ENCODE data around the gene DNAH17. TPM values are rescaled to one million over a fixed set of nuclear protein-coding genes. Genes with fewer than 3 reads are reported as not detected.

DNAH17 gene
- total RNA-seq, 1 experiment from 2014 or later, result 0.18 TPM

- H3K36me3 ChIP-seq (ENCODE audit: control insufficient read depth, insufficient read depth, low read length), result no peaks in the 10 kb centered on the region
- no peak for DNase-seq (ENCODE audit: low read depth, low spot score)
- intact Hi-C loops (cut with micrococcal nuclease; ENCODE audit: unreplicated experiment) (no loop called here), in situ Hi-C loops (cut with HindIII; ENCODE audit: low pct_unique_long_range_greater_than_20kb, low sequenced_read_pairs) (no loop called here)
- H3K27ac ChIP-seq (ENCODE audit: low read length), result peak overlapping the region; percentile 13; the same call in 1 of the 2 replicates
- H3K4me3 ChIP-seq (ENCODE audit: low read depth in 2 of 2, low read length in 2 of 2), result no peak overlapping the region
- no peaks in the 10 kb centered on the region for H3K27me3 ChIP-seq (ENCODE audit: control insufficient read depth, insufficient read depth, low read length)
- ATAC-seq, result no peak
- BruUV-seq (replicated peaks), result no TSS peak
- CTCF ChIA-PET, result no interaction called here
- POLR2A ChIA-PET, result no interaction called here
- peaks cover 14% of the 10 kb centered on the region; the same call in 1 of the 2 replicates for H3K4me1 ChIP-seq (ENCODE audit: control insufficient read depth, insufficient read depth, low read length)
- TF ChIP-seq POLR2AphosphoS5 (IDR thresholded peaks at IDR 0.05; ENCODE audit: low read depth, low read length) (no peak), SIN3A (IDR thresholded peaks at IDR 0.05; ENCODE audit: borderline replicate concordance, insufficient read depth, low read depth, low read length) (no peak), CTCF (IDR thresholded peaks at IDR 0.05) (no peak), REST (IDR thresholded peaks at IDR 0.05; ENCODE audit: insufficient read depth in 1 of 2, low read depth in 2 of 2, low read length in 1 of 2) (no peak), TCF7L2 (IDR thresholded peaks at IDR 0.05; ENCODE audit: low read depth, low read length) (no peak)
- no peaks in the 10 kb centered on the region for H3K9me3 ChIP-seq (ENCODE audit: control insufficient read depth, insufficient read depth, low read depth, low read length)
Measured at GRCh38 chr17:78599419-78599818, 22.2 kb upstream of the DNAH17 start.

GRCh38 chr17:78598013-78598471 is 20.8 kb upstream of the DNAH17 start:
- ChIA-PET CTCF (interaction anchor here (0.6 kb wide), 1 partner anchor 110 kb away, joined by 3 read pairs; no protein-coding TSS in a partner anchor), POLR2A (interaction anchor here (0.6 kb wide), 1 partner anchor 343 kb away, joined by 6 read pairs; no protein-coding TSS in a partner anchor)
- Histone ChIP-seq H3K4me3 (ENCODE audit: low read depth in 2 of 2, low read length in 2 of 2) (no peak overlapping the region), H3K4me1 (ENCODE audit: control insufficient read depth, insufficient read depth, low read length) (peaks cover 17% of the 10 kb centered on the region; the same call in 1 of the 2 replicates), H3K9me3 (ENCODE audit: control insufficient read depth, insufficient read depth, low read depth, low read length) (no peaks in the 10 kb centered on the region), H3K27me3 (ENCODE audit: control insufficient read depth, insufficient read depth, low read length) (no peaks in the 10 kb centered on the region), H3K27ac (ENCODE audit: low read length) (peak overlapping the region; percentile 54; the same call in 1 of the 2 replicates), H3K36me3 (ENCODE audit: control insufficient read depth, insufficient read depth, low read length) (no peaks in the 10 kb centered on the region)
- TF ChIP-seq SIN3A (IDR thresholded peaks at IDR 0.05; ENCODE audit: borderline replicate concordance, insufficient read depth, low read depth, low read length), result no peak
- TF ChIP-seq CTCF (IDR thresholded peaks at IDR 0.05), result no peak
- TF ChIP-seq TCF7L2 (IDR thresholded peaks at IDR 0.05; ENCODE audit: low read depth, low read length), result no peak
- TF ChIP-seq REST (IDR thresholded peaks at IDR 0.05; ENCODE audit: insufficient read depth in 1 of 2, low read depth in 2 of 2, low read length in 1 of 2), result no peak
- TF ChIP-seq POLR2AphosphoS5 (IDR thresholded peaks at IDR 0.05; ENCODE audit: low read depth, low read length), result no peak
- no peak for DNase-seq (ENCODE audit: low read depth, low spot score)
- intact Hi-C loops (cut with micrococcal nuclease; ENCODE audit: unreplicated experiment) (no loop called here), in situ Hi-C loops (cut with HindIII; ENCODE audit: low pct_unique_long_range_greater_than_20kb, low sequenced_read_pairs) (no loop called here)
- ATAC-seq, result no peak
- no TSS peak for BruUV-seq (replicated peaks)
